GM18498 (cell line): ENCODE data around the gene OR6A2.

ENCODE experiments used
- ATAC-seq: cut with Tn5 transposase; IDR thresholded peaks from one replicate; pipeline ENCODE4 v1.9.1; 2021; ENCODE audit warnings: mild to moderate bottlenecking, moderate library complexity; ENCODE audit not compliant: unreplicated experiment

The OR6A2 gene

DNA sequence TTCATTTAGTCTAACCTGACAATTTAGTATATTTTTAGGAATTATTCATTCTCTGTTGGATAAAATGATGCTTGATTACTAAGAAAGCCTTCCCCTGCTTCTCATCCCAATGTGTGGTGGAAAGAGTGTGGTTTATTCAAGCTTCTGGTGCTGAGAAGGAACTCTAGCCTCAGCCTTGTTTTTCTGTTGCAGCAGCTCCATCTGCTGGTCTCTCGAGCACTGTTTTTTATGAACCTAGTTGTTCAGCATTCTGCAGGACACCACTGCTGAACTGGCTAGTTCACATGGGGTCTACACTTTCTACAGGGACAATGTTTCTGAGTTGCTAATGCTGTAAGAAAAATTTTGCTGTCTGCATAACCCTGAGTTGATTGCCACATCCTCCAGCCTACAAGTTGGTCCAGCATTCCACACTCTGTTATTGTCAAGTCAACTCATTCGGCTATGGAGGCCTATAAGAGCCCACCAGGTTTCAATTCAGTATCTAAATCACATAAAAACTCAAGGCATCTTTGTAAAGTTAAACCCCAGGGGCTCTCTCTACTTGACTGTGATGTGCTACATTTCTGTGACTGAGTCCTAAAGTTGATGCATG, 42.0 kb downstream of the OR6A2 start:
- peak; percentile 81 for ATAC-seq

- ATAC-seq, result no peak
Observed at GRCh38 chr11:6755953-6756347, 43.5 kb downstream of the OR6A2 start.

DNA sequence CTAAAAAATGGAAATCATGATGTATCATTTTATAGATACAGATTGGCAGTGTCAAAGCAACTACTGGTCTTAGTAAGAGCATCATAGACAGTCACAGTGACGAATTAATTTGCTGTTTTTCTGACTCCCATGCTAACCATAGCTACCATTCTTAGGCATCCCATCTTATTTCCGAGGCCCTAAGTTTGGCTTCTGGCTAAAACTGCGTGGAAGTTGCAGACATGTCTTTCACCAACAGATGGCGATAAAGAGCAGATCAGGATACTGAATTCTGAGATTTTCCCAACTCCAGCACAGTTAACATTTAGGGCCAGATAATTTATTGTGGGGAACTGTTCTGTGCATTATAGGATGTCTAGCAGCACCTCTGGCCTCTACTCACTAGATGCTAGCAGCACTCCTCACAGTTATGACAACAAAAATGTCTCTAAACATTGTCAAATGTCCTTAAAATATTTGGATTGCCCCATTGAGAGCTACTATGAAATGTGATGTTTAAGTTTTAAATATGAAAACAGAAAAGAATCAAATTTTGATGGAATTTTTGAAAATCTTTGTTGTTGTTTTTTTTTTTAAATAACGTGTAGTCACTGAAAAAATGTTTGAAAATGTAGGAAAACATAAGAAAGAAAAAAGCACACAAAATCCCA, 44.1 kb downstream of the OR6A2 start:
- ATAC-seq, result no peak

DNA sequence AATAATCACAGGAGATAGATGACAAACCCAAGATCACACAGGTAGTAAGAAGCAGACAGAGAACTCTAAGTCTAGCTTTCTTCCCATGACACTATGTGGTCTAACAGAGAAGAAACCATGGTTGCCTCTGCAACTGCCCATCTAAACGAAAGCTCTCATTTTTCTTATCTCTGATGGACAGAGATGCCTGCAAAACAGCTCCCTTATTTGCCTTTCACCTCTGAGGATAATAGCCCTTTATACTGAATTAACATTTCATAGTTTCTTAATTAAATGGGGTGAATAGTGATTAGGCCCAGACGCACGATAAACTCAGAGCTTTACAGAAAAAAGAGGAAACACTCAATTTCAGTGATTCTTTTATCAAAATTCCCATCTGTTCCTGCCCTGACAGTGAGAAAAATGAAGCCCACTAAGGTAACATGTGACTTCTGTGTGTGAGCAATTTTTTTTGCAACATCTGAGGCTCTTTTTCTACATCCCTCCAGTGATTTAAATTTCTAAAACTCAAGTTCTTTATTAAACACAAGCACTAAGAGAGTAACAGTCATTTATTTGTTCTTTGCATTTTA, 52.3 kb downstream of the OR6A2 start:
- ATAC-seq, result no peak

DNA sequence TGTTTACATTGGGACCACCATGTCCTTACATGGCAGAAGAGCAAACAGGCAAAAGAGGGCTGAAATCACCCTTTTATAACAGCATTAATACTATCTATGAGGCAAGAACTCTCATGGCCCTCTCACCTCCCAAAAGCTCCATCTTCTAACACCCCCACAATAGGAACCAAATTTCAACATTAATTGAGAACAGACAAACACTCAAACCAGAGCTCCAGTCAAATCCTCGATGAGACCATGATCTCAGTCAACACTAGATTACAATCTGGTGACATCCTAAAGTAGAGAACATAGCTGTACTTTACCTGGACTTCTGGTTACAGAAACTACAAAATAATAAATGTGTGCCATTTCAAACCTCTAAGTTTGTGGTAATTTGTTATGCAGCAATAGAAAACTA, 52.9 kb downstream of the OR6A2 start:
- no peak for ATAC-seq

DNA sequence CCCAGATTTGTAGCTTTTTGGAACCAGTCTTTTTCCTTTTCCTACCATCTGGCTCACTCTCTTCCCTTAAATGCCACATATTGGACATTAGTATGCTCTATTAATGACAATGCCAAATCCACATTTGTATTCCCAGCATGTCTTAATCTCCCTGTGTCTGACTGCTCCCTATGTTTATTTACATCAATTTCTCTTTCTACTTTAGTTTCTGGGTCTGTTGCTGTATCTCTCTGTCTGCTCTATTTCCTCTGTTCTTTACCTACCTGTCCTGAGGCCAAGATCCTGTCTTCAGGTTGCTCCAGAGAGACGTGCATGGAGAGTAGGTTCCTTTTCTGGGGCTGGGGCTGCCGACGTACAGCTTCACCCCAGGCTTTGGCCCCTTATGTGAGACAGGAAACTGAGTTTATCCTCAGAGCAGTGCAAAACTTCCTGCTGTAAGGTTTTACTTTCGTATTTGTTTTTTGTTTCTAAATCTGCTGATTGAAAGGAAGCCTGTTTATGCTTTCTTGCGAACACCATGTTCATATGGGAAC, 53.3 kb downstream of the OR6A2 start:
- ATAC-seq, result peak; percentile 81

DNA sequence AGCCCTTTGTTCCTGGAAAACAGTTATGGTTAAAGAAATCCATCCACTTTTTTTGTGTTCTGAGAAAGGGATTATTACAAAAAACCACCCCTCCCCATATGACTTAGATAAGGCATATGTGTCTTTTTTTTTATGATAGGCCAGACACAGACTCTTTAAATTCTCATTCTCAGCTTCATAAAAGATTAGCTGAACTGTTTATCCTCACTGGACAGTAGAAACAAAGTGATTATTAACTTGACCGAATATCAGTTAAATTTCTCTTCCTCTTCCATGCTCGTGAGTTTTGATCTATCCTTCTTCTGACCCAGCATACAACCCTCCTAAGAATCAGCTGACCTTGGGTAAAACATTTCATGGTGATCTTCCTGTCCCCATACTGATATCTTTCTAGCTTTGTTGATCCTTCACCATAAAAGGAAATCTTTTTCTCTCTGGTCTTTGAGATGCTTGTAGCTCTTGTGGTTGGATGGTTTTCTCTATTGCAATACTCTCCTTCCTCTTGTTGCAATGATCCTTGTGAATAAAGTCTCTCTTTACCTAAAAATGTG, 53.9 kb downstream of the OR6A2 start:
- peak; percentile 73 for ATAC-seq

GRCh38 chr11:6745018-6745417, 54.5 kb downstream of the OR6A2 start:
- no peak for ATAC-seq

DNA sequence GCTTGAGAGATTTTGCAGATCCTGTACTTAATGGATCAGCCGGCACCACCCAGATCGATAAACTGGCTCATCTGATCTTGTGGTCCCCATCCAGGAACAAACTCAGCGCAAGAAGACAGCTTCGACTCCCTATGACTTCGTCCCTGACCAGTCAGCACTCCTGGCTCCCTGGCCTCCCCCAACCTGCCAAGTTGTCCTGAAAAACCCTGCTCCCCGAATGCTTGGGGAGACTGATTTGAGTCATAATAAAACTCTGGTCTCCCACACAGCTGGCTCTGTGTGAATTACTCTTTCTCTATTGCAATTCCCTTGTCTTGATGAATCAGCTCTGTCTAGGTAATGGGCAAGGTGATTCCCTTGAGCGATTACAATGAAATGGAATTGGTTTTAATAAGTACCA, 57.2 kb downstream of the OR6A2 start:
- ATAC-seq, result no peak
